A549 (cell line): Measurements from ENCODE around the gene MARS1. TPM values are rescaled to one million over a fixed set of nuclear protein-coding genes. Genes with fewer than 3 reads are reported as not detected.

Experiments
- ATAC-seq, 2 experiments: fragments of 200-7000 bp in 1 of 2; fragments of >200 bp in 1 of 2; cut with Nextera tagmentation in 1 of 2; cut with Tn5 transposase in 1 of 2; 3 replicates each; pipeline versions ENCODE4 v1.8.0 to v1.9.1; 2018 to 2020; ENCODE audit warnings: mild to moderate bottlenecking in 1 of 2, moderate library complexity in 1 of 2
- CTCF ChIA-PET: fragments of 300-600 bp; sonication (Branson Sonifier 250); formaldehyde crosslinking; extraction: SDS; loops from one replicate; lab custom pipeline; 2021; ENCODE audit warnings: antibody characterized with exemption, inconsistent platforms; lab: Yijun Ruan, JAX
- POLR2A ChIA-PET: fragments of 350-600 bp; formaldehyde crosslinking; extraction: SDS; loops from one replicate; lab custom pipeline; 2021; ENCODE audit warnings: antibody characterized with exemption, inconsistent platforms; lab: Yijun Ruan, JAX
- DNase-seq, 2 experiments: peaks; one replicate each; pipeline versions ENCODE4 v3.0.0 to v3.0.0-alpha.2; 2011 to 2016; ENCODE audit warnings: low read depth in 1 of 2, low spot score in 1 of 2
- FAIRE-seq: peaks from 2 replicates; lab custom pipeline; 2011; peaks lifted over from hg19 to GRCh38; lab: Jason Lieb, UNC
- H3K27ac ChIP-seq, 2 experiments: fragments of >200 bp; sonication (Bioruptor Twin); formaldehyde crosslinking; 3 replicates each; pipeline ENCODE4 v1.5.1; 2016 to 2017
- H3K4me1 ChIP-seq: fragments of >200 bp; sonication (Bioruptor Twin); formaldehyde crosslinking; 3 replicates; pipeline ENCODE4 v1.6.1; 2016
- H3K4me2 ChIP-seq: fragments of >200 bp; sonication (Bioruptor Twin); formaldehyde crosslinking; 3 replicates; pipeline ENCODE4 v1.6.1; 2016
- H3K4me3 ChIP-seq: fragments of >200 bp; sonication (Bioruptor Twin); formaldehyde crosslinking; 3 replicates; pipeline ENCODE4 v1.5.1; 2016
- H3K9me3 ChIP-seq: fragments of >200 bp; sonication (Bioruptor Twin); formaldehyde crosslinking; 3 replicates; pipeline ENCODE4 v1.6.1; 2016
- BHLHE40 ChIP-seq: IDR thresholded peaks from 2 replicates; pipeline ENCODE4 v1.6.1; 2012; ENCODE audit warnings: low read depth, low read length, inconsistent platforms
- CBX2 ChIP-seq: fragments of 200-600 bp; sonication (generic); IDR thresholded peaks from 2 replicates; pipeline ENCODE4 v1.6.1; 2016; ENCODE audit warnings: low read depth, mild to moderate bottlenecking, borderline replicate concordance
- CEBPB ChIP-seq, 2 experiments: fragments of >200 bp in 1 of 2; sonication (Bioruptor Twin) in 1 of 2; formaldehyde crosslinking in 1 of 2; IDR thresholded peaks; 2 replicates each; pipeline ENCODE4 v1.6.1; 2012 to 2016
- CHD4 ChIP-seq: fragments of 200-600 bp; sonication (generic); IDR thresholded peaks from 2 replicates; pipeline ENCODE4 v1.6.1; 2016; ENCODE audit warnings: antibody characterized with exemption, mild to moderate bottlenecking, borderline replicate concordance
- FOSB ChIP-seq: fragments of 250-450 bp; sonication (Bioruptor Pico); IDR thresholded peaks from 2 replicates; pipeline ENCODE4 v1.5.0; 2020; ENCODE audit warnings: mild to moderate bottlenecking, moderate library complexity
- FOSL2 ChIP-seq, 2 experiments: fragments of 450-650 bp in 1 of 2; fragments of >200 bp in 1 of 2; sonication (Bioruptor Twin) in 1 of 2; formaldehyde crosslinking; IDR thresholded peaks; 2 replicates each; pipeline versions ENCODE4 v1.5.0 to v1.6.1; 2016 to 2020; ENCODE audit warnings: mild to moderate bottlenecking in 1 of 2, moderate library complexity in 1 of 2
- FOXS1 ChIP-seq: fragments of 250-450 bp; sonication (Bioruptor Pico); IDR thresholded peaks from 2 replicates; pipeline ENCODE4 v1.5.0; 2020; ENCODE audit warnings: mild to moderate bottlenecking, moderate library complexity
- HMGXB4 ChIP-seq: fragments of 250-450 bp; sonication (Bioruptor Pico); IDR thresholded peaks from 2 replicates; pipeline ENCODE4 v1.5.0; 2021; ENCODE audit warnings: mild to moderate bottlenecking, moderate library complexity, borderline replicate concordance
- JUN ChIP-seq, 2 experiments: fragments of >200 bp; sonication (Bioruptor Twin); formaldehyde crosslinking; IDR thresholded peaks; 2 replicates in 1 of 2; 3 replicates in 1 of 2; pipeline ENCODE4 v1.6.1; 2016 to 2017
- JUNB ChIP-seq: fragments of >200 bp; sonication (Bioruptor Twin); formaldehyde crosslinking; IDR thresholded peaks from 2 replicates; pipeline ENCODE4 v1.6.1; 2016
- NFE2L2 ChIP-seq: fragments of 150-350 bp; conservative IDR thresholded peaks from 2 replicates; pipeline ENCODE4 v1.6.1; 2014; ENCODE audit warnings: low read length
- NR3C1 ChIP-seq: fragments of >200 bp; sonication (Bioruptor Twin); formaldehyde crosslinking; IDR thresholded peaks from 3 replicates; pipeline ENCODE4 v1.6.1; 2017
- PHF8 ChIP-seq: fragments of 200-600 bp; sonication (generic); IDR thresholded peaks from 2 replicates; pipeline ENCODE4 v1.6.1; 2016; ENCODE audit warnings: low read depth, mild to moderate bottlenecking, antibody characterized with exemption, moderate library complexity, borderline replicate concordance
- POLR2AphosphoS2 ChIP-seq: conservative IDR thresholded peaks from 2 replicates; pipeline ENCODE4 v1.6.1; 2012; ENCODE audit warnings: low read length, improper control_type of control experiment, inconsistent platforms
- RCOR1 ChIP-seq: fragments of 150-350 bp; IDR thresholded peaks from 2 replicates; pipeline ENCODE4 v1.6.1; 2014; ENCODE audit warnings: antibody characterized with exemption, low read length, low read depth
- RNF2 ChIP-seq: fragments of 200-600 bp; sonication (generic); IDR thresholded peaks from 2 replicates; pipeline ENCODE4 v1.6.1; 2016; ENCODE audit warnings: low read depth, mild to moderate bottlenecking, antibody characterized with exemption, moderate library complexity, borderline replicate concordance
- SMC3 ChIP-seq: fragments of >200 bp; sonication (Bioruptor Twin); formaldehyde crosslinking; IDR thresholded peaks from 3 replicates; pipeline ENCODE4 v1.6.1; 2018; ENCODE audit warnings: inconsistent platforms
- ZNF302 ChIP-seq: fragments of 250-450 bp; sonication (Bioruptor Pico); IDR thresholded peaks from 2 replicates; pipeline ENCODE4 v1.9.0; 2021; ENCODE audit warnings: inconsistent platforms, mild to moderate bottlenecking, moderate library complexity
- WGBS: methylation state at CpG from one replicate; pipeline ENCODE4 v1.1.6; 2017; ENCODE audit errors: missing lambda C conversion rate; 5-methylcytosine and 5-hydroxymethylcytosine counted together
- polyA plus RNA-seq, 4 experiments: library from polyadenylated mRNA; depleted of rRNA in 3 of 4; stranded (reverse); fragments of >200 nt; fragmentation: RNase III in 1 of 4; extraction: RNeasy Plus Mini Kit Qiagen cat#74134 plus additional on column Dnase treatment in 1 of 4; gene quantifications; 2 replicates in 3 of 4; 3 replicates in 1 of 4; pipeline ENCODE4 v1.2.3, GENCODE V29; 2011 to 2017
- TF ChIP-seq, protein P1 (sequence below): IDR thresholded peaks from 2 replicates; pipeline ENCODE4 v1.6.1; 2012
- TF ChIP-seq, protein P2 (sequence below): fragments of 450-650 bp; IDR thresholded peaks from 2 replicates; pipeline ENCODE4 v1.6.1; 2014; ENCODE audit warnings: antibody characterized with exemption
- TF ChIP-seq, protein P3 (sequence below): fragments of 250-450 bp; sonication (Bioruptor Pico); IDR thresholded peaks from 2 replicates; pipeline ENCODE4 v1.5.0; 2020; ENCODE audit warnings: low read depth, mild to moderate bottlenecking, moderate library complexity

MARS1 gene
- polyA plus RNA-seq, 2 of the 4 experiments (the other 2 are of a cell fraction): 227 to 372 TPM

GRCh38 chr12:57474862-57475261 lies 13.0 kb upstream of the MARS1 start:
- 84% methylated on average over 7 of the region's 7 CpGs for WGBS
- CTCF ChIA-PET: interaction anchor here (1.0 to 19.9 kb wide), 5 partner anchors 11 to 22 kb away, joined by 6 to 240 read pairs (median 9); partner anchors contain the start of genes GLI1 and MARS1
- FAIRE-seq (no peak), ATAC-seq (peak in 1 of 2 experiments; percentile 7; a peak in 1 of 6 replicates), DNase-seq (no peak)
- Histone ChIP-seq H3K4me3 (no peak overlapping the region), H3K9me3 (no peaks in the 10 kb centered on the region), H3K27ac (no peak overlapping the region), H3K4me1 (peaks cover 14% of the 10 kb centered on the region; the same call in 2 of the 3 replicates), H3K4me2 (no peak overlapping the region)
- POLR2A ChIA-PET: no interaction called here
- TF ChIP-seq POLR2AphosphoS2 (no peak), FOSL2 (IDR thresholded peaks at IDR 0.05) (no peak), FOSL2 (CRISPR knock-in tag; IDR thresholded peaks at IDR 0.05) (no peak)

- 73% methylated on average over 78 of the region's 84 CpGs for whole genome bisulfite sequencing
- TF ChIP-seq RCOR1: no peak
- TF ChIP-seq HMGXB4 (CRISPR knock-in tag): no peak
- TF ChIP-seq, protein P1, sequence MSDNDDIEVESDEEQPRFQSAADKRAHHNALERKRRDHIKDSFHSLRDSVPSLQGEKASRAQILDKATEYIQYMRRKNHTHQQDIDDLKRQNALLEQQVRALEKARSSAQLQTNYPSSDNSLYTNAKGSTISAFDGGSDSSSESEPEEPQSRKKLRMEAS: no peak
- no peak for TF ChIP-seq JUNB
- TF ChIP-seq CEBPB (IDR thresholded peaks at IDR 0.05): no peak
- TF ChIP-seq FOXS1 (CRISPR knock-in tag): no peak
- TF ChIP-seq JUN (IDR thresholded peaks at IDR 0.05): no peak
- TF ChIP-seq ZNF302: no peak
- no peak for TF ChIP-seq CBX2
- no peak for TF ChIP-seq NFE2L2
- TF ChIP-seq, protein P2, sequence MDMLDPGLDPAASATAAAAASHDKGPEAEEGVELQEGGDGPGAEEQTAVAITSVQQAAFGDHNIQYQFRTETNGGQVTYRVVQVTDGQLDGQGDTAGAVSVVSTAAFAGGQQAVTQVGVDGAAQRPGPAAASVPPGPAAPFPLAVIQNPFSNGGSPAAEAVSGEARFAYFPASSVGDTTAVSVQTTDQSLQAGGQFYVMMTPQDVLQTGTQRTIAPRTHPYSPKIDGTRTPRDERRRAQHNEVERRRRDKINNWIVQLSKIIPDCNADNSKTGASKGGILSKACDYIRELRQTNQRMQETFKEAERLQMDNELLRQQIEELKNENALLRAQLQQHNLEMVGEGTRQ: no peak
- no peak for TF ChIP-seq RNF2
- no peak for TF ChIP-seq CHD4
- no peak for TF ChIP-seq NR3C1
- no peak for TF ChIP-seq FOSB (CRISPR knock-in tag)
- TF ChIP-seq SMC3: no peak
- TF ChIP-seq BHLHE40: no peak
- no peak for TF ChIP-seq PHF8
- TF ChIP-seq, protein P3, sequence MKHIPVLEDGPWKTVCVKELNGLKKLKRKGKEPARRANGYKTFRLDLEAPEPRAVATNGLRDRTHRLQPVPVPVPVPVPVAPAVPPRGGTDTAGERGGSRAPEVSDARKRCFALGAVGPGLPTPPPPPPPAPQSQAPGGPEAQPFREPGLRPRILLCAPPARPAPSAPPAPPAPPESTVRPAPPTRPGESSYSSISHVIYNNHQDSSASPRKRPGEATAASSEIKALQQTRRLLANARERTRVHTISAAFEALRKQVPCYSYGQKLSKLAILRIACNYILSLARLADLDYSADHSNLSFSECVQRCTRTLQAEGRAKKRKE: no peak
- TF ChIP-seq, all 56 proteins: peak for 0
- no peak overlapping the region for H3K27ac ChIP-seq
- FAIRE-seq (no peak), DNase-seq (no peak), ATAC-seq (no peak)
- peaks cover 14% of the 10 kb centered on the region; the same call in 2 of the 3 replicates for H3K4me1 ChIP-seq
- H3K9me3 ChIP-seq: no peaks in the 10 kb centered on the region
- POLR2A ChIA-PET: interaction anchor here (0.6 kb wide), 1 partner anchor 33 kb away, joined by 3 read pairs; no protein-coding TSS in a partner anchor
- H3K4me2 ChIP-seq: 0 out of 3 replicates have a peak overlapping the region, but pooled peaks have one; percentile 7
- CTCF ChIA-PET: interaction anchor here (1.0 to 19.9 kb wide), 6 partner anchors 10 to 23 kb away, joined by 4 to 240 read pairs (median 8); partner anchors contain the start of genes GLI1 and MARS1
- H3K4me3 ChIP-seq: no peak overlapping the region
Measured at GRCh38 chr12:57475271-57476161, 12.4 kb upstream of the MARS1 start.
